Nephron (organoid): ENCODE measurements around the gene CALML4.

Experiments used
- H3K27ac Mint-ChIP-seq, 3 experiments: 2 replicates each; pipeline ENCODE4 v1.8.0; 2020; ENCODE audit warnings: mixed read lengths in 3 of 3, mild to moderate bottlenecking in 2 of 3, moderate library complexity in 1 of 3
- H3K27me3 Mint-ChIP-seq: 2 replicates; pipeline ENCODE4 v1.8.0; 2021; ENCODE audit warnings: low read depth, mild to moderate bottlenecking, moderate library complexity, mixed read lengths
- H3K36me3 Mint-ChIP-seq: 2 replicates; pipeline ENCODE4 v1.8.0; 2020; ENCODE audit warnings: low read depth, mixed read lengths
- H3K4me1 Mint-ChIP-seq: 2 replicates; pipeline ENCODE4 v1.8.0; 2020; ENCODE audit warnings: mixed read lengths
- H3K4me3 Mint-ChIP-seq, 3 experiments: 2 replicates each; pipeline ENCODE4 v1.8.0; 2020; ENCODE audit warnings: mild to moderate bottlenecking in 3 of 3, mixed read lengths in 3 of 3, moderate library complexity in 2 of 3
- H3K9me3 Mint-ChIP-seq: 2 replicates; pipeline ENCODE4 v1.8.0; 2020; ENCODE audit warnings: mixed read lengths
- TF ChIP-seq, protein P1 (sequence below), 3 experiments: fragments of 200-600 bp; sonication (generic); IDR thresholded peaks; one replicate each; pipeline ENCODE4 v1.5.0; 2021; ENCODE audit warnings: antibody characterized with exemption in 3 of 3; ENCODE audit not compliant: unreplicated experiment in 3 of 3

CALML4 gene

DNA sequence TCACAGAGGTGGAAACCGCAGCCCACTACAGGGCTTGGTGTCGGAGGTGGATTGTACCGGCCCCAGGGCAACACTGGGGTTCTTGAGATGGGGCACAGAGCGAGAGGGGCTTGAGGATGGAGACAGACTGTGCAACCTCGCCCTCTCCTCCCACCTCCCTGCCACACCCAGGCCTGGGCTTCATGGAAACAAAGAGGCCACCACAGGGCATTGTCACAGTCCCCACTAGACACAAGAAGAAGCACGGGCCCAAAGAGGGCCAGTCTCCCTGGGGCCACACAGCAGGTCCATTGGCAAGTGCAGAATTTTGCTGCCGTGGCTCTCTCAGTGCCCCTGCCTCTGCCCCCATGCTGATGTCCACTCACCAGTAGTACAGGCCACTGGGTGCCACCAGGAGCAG, 4.1 kb upstream of the CALML4 start:
- H3K4me1 Mint-ChIP-seq: peaks cover 18% of the 10 kb centered on the region
- H3K27me3 Mint-ChIP-seq: no peaks in the 10 kb centered on the region
- no peak overlapping the region for H3K27ac Mint-ChIP-seq
- no peaks in the 10 kb centered on the region for H3K9me3 Mint-ChIP-seq
- no peak overlapping the region for H3K4me3 Mint-ChIP-seq
- H3K36me3 Mint-ChIP-seq: no peaks in the 10 kb centered on the region
- TF ChIP-seq, protein P1, sequence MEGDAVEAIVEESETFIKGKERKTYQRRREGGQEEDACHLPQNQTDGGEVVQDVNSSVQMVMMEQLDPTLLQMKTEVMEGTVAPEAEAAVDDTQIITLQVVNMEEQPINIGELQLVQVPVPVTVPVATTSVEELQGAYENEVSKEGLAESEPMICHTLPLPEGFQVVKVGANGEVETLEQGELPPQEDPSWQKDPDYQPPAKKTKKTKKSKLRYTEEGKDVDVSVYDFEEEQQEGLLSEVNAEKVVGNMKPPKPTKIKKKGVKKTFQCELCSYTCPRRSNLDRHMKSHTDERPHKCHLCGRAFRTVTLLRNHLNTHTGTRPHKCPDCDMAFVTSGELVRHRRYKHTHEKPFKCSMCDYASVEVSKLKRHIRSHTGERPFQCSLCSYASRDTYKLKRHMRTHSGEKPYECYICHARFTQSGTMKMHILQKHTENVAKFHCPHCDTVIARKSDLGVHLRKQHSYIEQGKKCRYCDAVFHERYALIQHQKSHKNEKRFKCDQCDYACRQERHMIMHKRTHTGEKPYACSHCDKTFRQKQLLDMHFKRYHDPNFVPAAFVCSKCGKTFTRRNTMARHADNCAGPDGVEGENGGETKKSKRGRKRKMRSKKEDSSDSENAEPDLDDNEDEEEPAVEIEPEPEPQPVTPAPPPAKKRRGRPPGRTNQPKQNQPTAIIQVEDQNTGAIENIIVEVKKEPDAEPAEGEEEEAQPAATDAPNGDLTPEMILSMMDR (IDR thresholded peaks at IDR 0.05; ENCODE audit: unreplicated experiment in 3 of 3): no peak

DNA sequence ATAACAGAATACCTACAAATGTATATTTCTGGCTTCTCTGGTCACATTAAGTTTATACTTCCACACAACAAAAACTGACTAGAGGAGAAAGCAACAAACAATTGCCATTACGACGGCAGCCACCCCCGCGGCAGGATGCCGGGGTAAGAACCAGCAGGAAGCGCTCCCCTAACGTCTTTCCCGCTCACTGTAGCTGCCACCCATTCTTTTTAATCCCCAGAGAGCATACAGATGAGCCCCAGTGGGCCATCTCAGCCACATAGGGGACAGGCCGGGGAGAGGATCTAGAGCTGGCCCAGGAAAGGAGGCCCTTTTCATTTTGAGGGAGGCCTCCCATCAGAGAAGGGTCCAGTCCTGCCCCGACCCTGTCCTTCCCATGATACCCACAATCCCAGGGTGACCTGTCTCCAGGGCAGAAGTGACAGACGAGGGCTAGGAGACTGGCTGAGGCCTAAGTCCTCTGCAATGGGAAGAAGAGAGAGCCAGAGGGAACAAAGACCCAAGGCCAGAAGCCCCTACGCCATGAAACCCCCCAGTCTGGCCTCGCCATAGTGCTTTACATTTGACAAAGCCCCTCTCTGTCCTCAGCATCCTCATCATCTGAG, 3.6 kb upstream of the CALML4 start:
- H3K36me3 Mint-ChIP-seq: no peaks in the 10 kb centered on the region
- peaks cover 18% of the 10 kb centered on the region for H3K4me1 Mint-ChIP-seq
- H3K9me3 Mint-ChIP-seq: no peaks in the 10 kb centered on the region
- TF ChIP-seq, protein P1 (IDR thresholded peaks at IDR 0.05; ENCODE audit: unreplicated experiment in 3 of 3): no peak
- H3K27ac Mint-ChIP-seq: no peak overlapping the region
- H3K27me3 Mint-ChIP-seq: no peaks in the 10 kb centered on the region
- no peak overlapping the region for H3K4me3 Mint-ChIP-seq

- Mint-ChIP-seq H3K36me3 (no peaks in the 10 kb centered on the region), H3K4me3 (no peak overlapping the region), H3K4me1 (peaks cover 22% of the 10 kb centered on the region), H3K27ac (no peak overlapping the region), H3K27me3 (no peaks in the 10 kb centered on the region), H3K9me3 (no peaks in the 10 kb centered on the region)
- TF ChIP-seq, protein P1 (IDR thresholded peaks at IDR 0.05; ENCODE audit: unreplicated experiment in 3 of 3): no peak
Measured at GRCh38 chr15:68208136-68208535, 3.0 kb upstream of the CALML4 start.

- Mint-ChIP-seq H3K36me3 (no peaks in the 10 kb centered on the region), H3K27me3 (no peaks in the 10 kb centered on the region), H3K9me3 (no peaks in the 10 kb centered on the region), H3K4me1 (peaks cover 24% of the 10 kb centered on the region), H3K4me3 (no peak overlapping the region), H3K27ac (peak overlapping the region in 1 of 3 experiments; percentile 33)
- TF ChIP-seq, protein P1 (IDR thresholded peaks at IDR 0.05; ENCODE audit: unreplicated experiment in 3 of 3): no peak
Measured at GRCh38 chr15:68207176-68207935, 2.2 kb upstream of the CALML4 start.

GRCh38 chr15:68206711-68207151, 1.6 kb upstream of the CALML4 start:
- TF ChIP-seq, protein P1 (IDR thresholded peaks at IDR 0.05; ENCODE audit: unreplicated experiment in 3 of 3): no peak
- Mint-ChIP-seq H3K27ac (peak overlapping the region in 2 of 3 experiments; percentile 33 to 82), H3K27me3 (no peaks in the 10 kb centered on the region), H3K9me3 (no peaks in the 10 kb centered on the region), H3K36me3 (no peaks in the 10 kb centered on the region), H3K4me1 (peaks cover 29% of the 10 kb centered on the region), H3K4me3 (no peak overlapping the region)
